DOHH2 (cell line): Measurements from ENCODE around the gene CROCC.

Experiments
- H3F3A ChIP-seq: fragments of 200-600 bp; sonication (generic), shearing (Covaris generic); 2 replicates; pipeline ENCODE4 v1.6.0; 2016; ENCODE audit warnings: antibody characterized with exemption, mild to moderate bottlenecking; ENCODE audit not compliant: control insufficient read depth, insufficient read depth
- H3K27ac ChIP-seq: fragments of 200-600 bp; sonication (generic); 2 replicates; pipeline ENCODE4 v1.5.1; 2014; ENCODE audit warnings: low read depth, mild to moderate bottlenecking, low read length, moderate library complexity
- H3K27me3 ChIP-seq: fragments of 200-600 bp; sonication (generic); 2 replicates; pipeline ENCODE4 v1.6.1; 2014; ENCODE audit warnings: mild to moderate bottlenecking, low read length, mixed read lengths; ENCODE audit not compliant: control insufficient read depth
- H3K36me3 ChIP-seq: fragments of 200-600 bp; sonication (generic); 2 replicates; pipeline ENCODE4 v1.6.1; 2014; ENCODE audit warnings: mild to moderate bottlenecking, low read length, moderate library complexity, mixed read lengths; ENCODE audit not compliant: control insufficient read depth
- H3K4me1 ChIP-seq: fragments of 200-600 bp; sonication (generic); 2 replicates; pipeline ENCODE4 v1.6.1; 2014; ENCODE audit warnings: mild to moderate bottlenecking, low read length, mixed read lengths; ENCODE audit not compliant: control insufficient read depth
- H3K4me2 ChIP-seq: fragments of 200-600 bp; sonication (generic); 2 replicates; pipeline ENCODE4 v1.6.0; 2014; ENCODE audit warnings: mild to moderate bottlenecking, low read length, moderate library complexity
- H3K4me3 ChIP-seq: fragments of 200-600 bp; sonication (generic); 2 replicates; pipeline ENCODE4 v1.5.1; 2014; ENCODE audit warnings: mild to moderate bottlenecking, low read length, mixed read lengths
- H3K79me2 ChIP-seq: fragments of 200-600 bp; sonication (generic); 2 replicates; pipeline ENCODE4 v1.6.1; 2014; ENCODE audit warnings: mild to moderate bottlenecking, low read length, mixed read lengths; ENCODE audit not compliant: control insufficient read depth
- H3K9me2 ChIP-seq: fragments of 200-600 bp; sonication (generic); replicated peaks from 2 replicates; pipeline ENCODE4 v1.6.1; 2014; ENCODE audit warnings: mild to moderate bottlenecking, low read length, mixed read lengths; ENCODE audit not compliant: control insufficient read depth
- H3K9me3 ChIP-seq: fragments of 200-600 bp; sonication (generic); 2 replicates; pipeline ENCODE4 v1.6.1; 2014; ENCODE audit warnings: antibody characterized with exemption, low read length, mixed read lengths; ENCODE audit not compliant: control insufficient read depth, insufficient read depth
- H4K20me1 ChIP-seq: fragments of 200-600 bp; sonication (generic); 2 replicates; pipeline ENCODE4 v1.6.0; 2014; ENCODE audit warnings: low read depth, mild to moderate bottlenecking, antibody characterized with exemption, low read length, moderate library complexity; ENCODE audit not compliant: control insufficient read depth, insufficient read depth
- CTCF ChIP-seq: fragments of 200-600 bp; sonication (generic); IDR thresholded peaks from one replicate; pipeline ENCODE4 v1.5.1; 2014; ENCODE audit warnings: antibody characterized with exemption, mild to moderate bottlenecking, low read depth, low read length; ENCODE audit not compliant: poor library complexity, severe bottlenecking
- EZH2phosphoT487 ChIP-seq: fragments of 200-600 bp; sonication (generic); IDR thresholded peaks from 2 replicates; pipeline ENCODE4 v1.6.1; 2017; ENCODE audit warnings: borderline replicate concordance, mild to moderate bottlenecking, antibody characterized with exemption, low read length, moderate library complexity, mixed read lengths

Gene CROCC

GRCh38 chr1:16967962-16968361 is 46.2 kb downstream of the CROCC start:
- no peak overlapping the region for H3K4me3 ChIP-seq
- H3K9me2 ChIP-seq: no peaks in the 10 kb centered on the region
- H3K4me1 ChIP-seq: no peaks in the 10 kb centered on the region
- H4K20me1 ChIP-seq: no peaks in the 10 kb centered on the region
- no peak for TF ChIP-seq CTCF
- TF ChIP-seq EZH2phosphoT487: no peak
- H3K9me3 ChIP-seq: no peaks in the 10 kb centered on the region
- no peaks in the 10 kb centered on the region for H3K27me3 ChIP-seq
- no peak overlapping the region for H3K4me2 ChIP-seq
- H3F3A ChIP-seq: no peaks in the 10 kb centered on the region
- no peaks in the 10 kb centered on the region for H3K36me3 ChIP-seq
- no peak overlapping the region for H3K27ac ChIP-seq
- H3K79me2 ChIP-seq: no peaks in the 10 kb centered on the region

GRCh38 chr1:16968372-16968771 is 46.6 kb downstream of the CROCC start:
- Histone ChIP-seq H3K27ac (no peak overlapping the region), H3K36me3 (no peaks in the 10 kb centered on the region)

GRCh38 chr1:16969057-16969611 is 47.4 kb downstream of the CROCC start:
- Histone ChIP-seq H3K79me2 (no peaks in the 10 kb centered on the region), H3K9me3 (no peaks in the 10 kb centered on the region), H4K20me1 (no peaks in the 10 kb centered on the region), H3K36me3 (no peaks in the 10 kb centered on the region), H3K27me3 (no peaks in the 10 kb centered on the region), H3K4me2 (no peak overlapping the region), H3F3A (no peaks in the 10 kb centered on the region), H3K4me1 (no peaks in the 10 kb centered on the region), H3K9me2 (no peaks in the 10 kb centered on the region), H3K4me3 (no peak overlapping the region), H3K27ac (no peak overlapping the region)
- TF ChIP-seq CTCF (no peak), EZH2phosphoT487 (no peak)

More at GRCh38 chr1:16968372-16968771, 46.6 kb downstream of the CROCC start:
- no peak for TF ChIP-seq CTCF
- TF ChIP-seq EZH2phosphoT487: no peak
- Histone ChIP-seq H3F3A (no peaks in the 10 kb centered on the region), H3K9me2 (no peaks in the 10 kb centered on the region), H3K27me3 (no peaks in the 10 kb centered on the region), H3K4me3 (no peak overlapping the region), H3K4me2 (no peak overlapping the region), H3K9me3 (no peaks in the 10 kb centered on the region), H3K79me2 (no peaks in the 10 kb centered on the region), H4K20me1 (no peaks in the 10 kb centered on the region), H3K4me1 (no peaks in the 10 kb centered on the region)

- Histone ChIP-seq H3K36me3 (no peaks in the 10 kb centered on the region), H3K79me2 (no peaks in the 10 kb centered on the region), H3K4me1 (no peaks in the 10 kb centered on the region), H3F3A (no peaks in the 10 kb centered on the region), H3K27ac (no peak overlapping the region), H3K9me3 (no peaks in the 10 kb centered on the region), H3K4me2 (no peak overlapping the region), H3K27me3 (no peaks in the 10 kb centered on the region), H4K20me1 (no peaks in the 10 kb centered on the region), H3K4me3 (no peak overlapping the region), H3K9me2 (no peaks in the 10 kb centered on the region)
- TF ChIP-seq EZH2phosphoT487 (no peak), CTCF (no peak)
Observed at GRCh38 chr1:16969651-16970050, 47.9 kb downstream of the CROCC start.
